Measurements from ENCODE around the gene PPL. TPM values are rescaled to one million over a fixed set of nuclear protein-coding genes. Genes with fewer than 3 reads are reported as not detected.

PPL gene
- total and polyA plus RNA-seq, 4 experiments from 2014 or later, result 0.39 TPM; not detected in 3

DNA sequence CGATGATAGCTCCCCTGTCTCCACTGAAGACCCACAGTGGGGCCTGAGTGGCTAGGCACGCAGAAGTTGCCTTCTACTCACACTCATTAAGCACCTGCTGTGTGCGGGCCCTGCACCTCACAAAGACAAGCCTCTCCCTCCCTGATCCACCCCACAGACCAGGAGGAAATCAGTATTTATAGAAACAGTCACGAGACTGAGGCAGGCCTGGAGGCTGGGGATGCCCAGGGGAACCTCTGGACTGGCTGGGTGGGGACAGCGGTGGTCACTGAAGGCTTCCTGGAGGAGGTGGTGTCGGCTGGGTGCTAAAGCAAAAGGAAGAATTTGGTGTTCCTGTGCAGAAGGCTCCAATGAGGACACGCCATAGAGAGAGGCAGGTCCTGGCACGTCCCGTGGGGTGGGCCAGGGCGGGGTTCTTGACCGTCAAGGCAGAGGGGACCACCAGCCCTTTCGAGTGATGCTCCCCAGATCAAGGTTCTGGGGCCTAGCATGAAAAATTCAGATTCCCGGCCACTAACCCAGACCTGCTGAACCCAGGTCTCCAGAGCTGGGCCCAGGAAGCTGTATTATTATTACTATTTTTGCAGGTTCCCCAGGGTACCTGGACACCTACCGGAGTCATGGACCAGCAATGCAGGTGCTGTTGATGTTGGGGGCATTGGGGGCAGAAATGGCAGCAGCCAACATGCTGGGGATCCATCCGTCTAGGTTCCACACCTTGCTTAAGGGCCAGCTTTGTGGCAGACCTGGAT, 23.0 kb downstream of the PPL start:
- CTCF ChIA-PET (ENCODE audit: partially characterized antibody), result no interaction called here
- Mint-ChIP-seq H3K9me3 (no peaks in the 10 kb centered on the region), H3K27me3 (peaks cover 2 to 5% of the 10 kb centered on the region in 2 donors), H3K4me1 (no peaks in the 10 kb centered on the region), H3K4me3 (no peak overlapping the region), H3K36me3 (no peaks in the 10 kb centered on the region), H3K27ac (no peak overlapping the region)
- Histone ChIP-seq H3K27ac (ENCODE audit: low read depth, low read length) (no peak overlapping the region), H3K4me3 (ENCODE audit: low read length in 2 of 2) (no peak overlapping the region), H3K9me3 (ENCODE audit: control insufficient read depth in 1 of 2, low read length in 2 of 2) (no peaks in the 10 kb centered on the region), H3K36me3 (ENCODE audit: insufficient read depth, low read length) (no peaks in the 10 kb centered on the region), H3K4me1 (ENCODE audit: insufficient read depth, low read length) (no peaks in the 10 kb centered on the region), H3K27me3 (ENCODE audit: insufficient read depth, low read length) (no peaks in the 10 kb centered on the region)
- POLR2A ChIA-PET (ENCODE audit: partially characterized antibody), result no interaction called here
- no peak for DNase-seq
- intact Hi-C loops (cut with micrococcal nuclease), result no loop called here

DNA sequence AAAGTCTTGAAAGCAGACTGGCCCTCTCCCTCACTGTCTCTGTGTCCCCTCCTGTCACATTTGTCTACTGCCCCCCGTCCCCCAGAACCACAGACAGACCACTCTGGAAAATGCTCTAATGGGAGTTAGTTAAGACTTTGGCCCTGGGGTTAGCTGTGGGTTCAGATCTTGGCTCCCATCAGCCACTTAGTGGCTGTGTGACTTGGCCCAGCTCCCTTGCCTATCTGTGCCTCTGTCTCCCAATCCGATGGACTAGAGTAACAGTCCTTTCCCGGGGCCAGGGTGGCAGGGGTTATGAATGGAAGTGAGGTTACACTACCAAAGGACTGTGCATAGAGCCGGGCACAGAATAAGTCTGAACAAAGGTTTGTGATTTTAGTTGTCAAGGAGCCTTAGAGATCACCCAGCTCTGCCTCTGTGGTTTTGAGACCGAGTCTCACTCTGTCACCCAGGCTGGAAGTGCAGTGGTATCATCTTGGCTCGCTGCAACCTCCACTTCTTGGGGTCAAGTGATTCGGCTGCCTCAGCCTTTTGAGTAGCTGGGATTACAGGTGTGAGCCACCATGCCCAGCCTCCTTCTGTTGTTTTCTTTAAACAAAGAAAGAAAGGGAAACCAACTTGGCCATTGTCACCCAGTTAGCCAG, 23.7 kb downstream of the PPL start:
- H3K9me3 ChIP-seq (ENCODE audit: control insufficient read depth in 1 of 2, low read length in 2 of 2), result no peaks in the 10 kb centered on the region
- H3K27me3 ChIP-seq (ENCODE audit: insufficient read depth, low read length), result no peaks in the 10 kb centered on the region
- ChIA-PET POLR2A (ENCODE audit: partially characterized antibody) (no interaction called here), CTCF (ENCODE audit: partially characterized antibody) (no interaction called here)
- H3K4me3 ChIP-seq (ENCODE audit: low read length in 2 of 2), result no peak overlapping the region
- no peak overlapping the region for H3K27ac Mint-ChIP-seq
- no peaks in the 10 kb centered on the region for H3K4me1 Mint-ChIP-seq
- no peak overlapping the region for H3K4me3 Mint-ChIP-seq
- H3K36me3 ChIP-seq (ENCODE audit: insufficient read depth, low read length), result no peaks in the 10 kb centered on the region
- intact Hi-C loops (cut with micrococcal nuclease), result no loop called here
- no peaks in the 10 kb centered on the region for H3K36me3 Mint-ChIP-seq
- H3K9me3 Mint-ChIP-seq, result no peaks in the 10 kb centered on the region
- no peak for DNase-seq
- no peaks in the 10 kb centered on the region for H3K4me1 ChIP-seq (ENCODE audit: insufficient read depth, low read length)
- H3K27me3 Mint-ChIP-seq, result peaks cover 2 to 5% of the 10 kb centered on the region in 2 donors
- no peak overlapping the region for H3K27ac ChIP-seq (ENCODE audit: low read depth, low read length)

DNA sequence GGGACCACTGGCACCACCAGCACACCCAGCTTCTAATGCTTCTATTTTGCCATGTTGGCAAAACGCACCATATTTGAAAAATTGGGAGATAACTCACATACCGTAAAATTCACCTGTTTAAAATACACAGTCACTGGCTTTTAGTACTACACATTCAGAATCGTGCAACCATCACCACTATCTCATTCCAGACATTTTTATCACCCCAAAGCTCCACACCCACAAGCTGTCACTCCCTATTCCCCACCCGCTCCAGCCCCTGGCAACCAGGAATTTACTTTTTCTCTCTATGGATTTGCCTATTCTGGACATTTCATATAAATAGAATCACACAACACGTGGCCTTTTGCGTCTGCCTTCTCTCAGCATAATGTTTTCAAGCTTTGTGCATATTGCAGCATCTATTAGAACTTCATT, 25.0 kb downstream of the PPL start:
- no peak overlapping the region for H3K27ac Mint-ChIP-seq

DNA sequence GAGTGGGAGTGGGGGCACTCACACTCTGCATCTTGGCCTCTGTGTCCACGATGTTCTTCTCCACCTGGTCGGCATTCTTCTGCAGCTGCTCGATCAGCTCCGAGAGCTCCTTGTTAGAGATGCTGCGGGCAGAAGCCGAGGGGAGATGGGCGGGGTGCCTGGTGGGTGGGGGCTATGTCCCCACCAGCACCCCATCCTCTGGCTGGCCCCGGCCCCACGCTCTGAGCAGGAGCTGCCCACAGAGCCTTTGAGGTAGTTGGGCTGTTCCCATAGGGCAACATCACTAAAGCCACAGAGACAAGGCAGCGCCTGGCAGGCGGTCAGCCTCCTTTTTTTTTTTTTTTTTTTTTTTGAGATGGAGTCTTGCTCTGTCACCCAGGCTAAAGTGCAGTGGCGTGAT, 26.1 kb downstream of the PPL start:
- no peak overlapping the region for H3K27ac ChIP-seq (ENCODE audit: low read depth, low read length)
- POLR2A ChIA-PET (ENCODE audit: partially characterized antibody), result no interaction called here
- no peaks in the 10 kb centered on the region for H3K4me1 Mint-ChIP-seq
- no peaks in the 10 kb centered on the region for H3K4me1 ChIP-seq (ENCODE audit: insufficient read depth, low read length)
- DNase-seq, result no peak
- CTCF ChIA-PET (ENCODE audit: partially characterized antibody), result no interaction called here
- H3K4me3 ChIP-seq (ENCODE audit: low read length in 2 of 2), result no peak overlapping the region
- intact Hi-C loops (cut with micrococcal nuclease), result no loop called here
- no peaks in the 10 kb centered on the region for H3K9me3 Mint-ChIP-seq
- no peaks in the 10 kb centered on the region for H3K27me3 ChIP-seq (ENCODE audit: insufficient read depth, low read length)
- H3K27me3 Mint-ChIP-seq, result peaks cover 0 to 2% of the 10 kb centered on the region in 2 donors
- H3K36me3 Mint-ChIP-seq, result no peaks in the 10 kb centered on the region
- H3K36me3 ChIP-seq (ENCODE audit: insufficient read depth, low read length), result no peaks in the 10 kb centered on the region
- no peak overlapping the region for H3K4me3 Mint-ChIP-seq
- no peak overlapping the region for H3K27ac Mint-ChIP-seq
- no peaks in the 10 kb centered on the region for H3K9me3 ChIP-seq (ENCODE audit: control insufficient read depth in 1 of 2, low read length in 2 of 2)

More for the DNA sequence above, 25.0 kb downstream of the PPL start:
- Mint-ChIP-seq H3K36me3 (no peaks in the 10 kb centered on the region), H3K4me1 (no peaks in the 10 kb centered on the region), H3K27me3 (peaks cover 0 to 2% of the 10 kb centered on the region in 2 donors), H3K4me3 (no peak overlapping the region), H3K9me3 (no peaks in the 10 kb centered on the region)
- Histone ChIP-seq H3K4me1 (ENCODE audit: insufficient read depth, low read length) (no peaks in the 10 kb centered on the region), H3K27ac (ENCODE audit: low read depth, low read length) (no peak overlapping the region), H3K27me3 (ENCODE audit: insufficient read depth, low read length) (no peaks in the 10 kb centered on the region), H3K36me3 (ENCODE audit: insufficient read depth, low read length) (no peaks in the 10 kb centered on the region), H3K4me3 (ENCODE audit: low read length in 2 of 2) (no peak overlapping the region), H3K9me3 (ENCODE audit: control insufficient read depth in 1 of 2, low read length in 2 of 2) (no peaks in the 10 kb centered on the region)
- intact Hi-C loops (cut with micrococcal nuclease), result no loop called here
- POLR2A ChIA-PET (ENCODE audit: partially characterized antibody), result no interaction called here
- no peak for DNase-seq
- CTCF ChIA-PET (ENCODE audit: partially characterized antibody), result no interaction called here

DNA sequence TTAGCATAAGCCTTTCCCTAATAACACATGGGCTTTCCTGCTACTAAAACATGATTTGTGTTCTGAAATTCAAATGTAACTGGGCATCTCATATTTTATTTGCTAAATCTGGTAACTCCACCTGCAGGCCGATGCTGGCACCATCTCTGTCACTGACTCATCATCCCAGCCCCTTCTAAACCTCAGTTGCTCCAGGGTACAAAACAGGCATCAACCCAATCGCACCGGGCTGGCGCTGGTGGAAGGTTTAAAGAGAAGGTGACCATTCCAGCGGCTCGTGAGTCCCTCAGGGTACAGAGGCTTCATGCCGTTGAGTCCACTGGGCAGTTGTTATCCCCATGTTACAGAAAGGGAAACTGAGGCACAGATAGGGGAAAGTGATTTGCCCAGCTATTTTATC, 27.1 kb downstream of the PPL start:
- H3K9me3 ChIP-seq (ENCODE audit: control insufficient read depth in 1 of 2, low read length in 2 of 2), result no peaks in the 10 kb centered on the region
- no peaks in the 10 kb centered on the region for H3K4me1 ChIP-seq (ENCODE audit: insufficient read depth, low read length)
- intact Hi-C loops (cut with micrococcal nuclease), result no loop called here
- CTCF ChIA-PET (ENCODE audit: partially characterized antibody), result no interaction called here
- Mint-ChIP-seq H3K4me3 (no peak overlapping the region), H3K9me3 (no peaks in the 10 kb centered on the region), H3K4me1 (no peaks in the 10 kb centered on the region), H3K27ac (no peak overlapping the region), H3K27me3 (peaks cover 1 to 6% of the 10 kb centered on the region in 2 donors), H3K36me3 (no peaks in the 10 kb centered on the region)
- no peaks in the 10 kb centered on the region for H3K27me3 ChIP-seq (ENCODE audit: insufficient read depth, low read length)
- no peak for DNase-seq
- no peak overlapping the region for H3K4me3 ChIP-seq (ENCODE audit: low read length in 2 of 2)
- no peak overlapping the region for H3K27ac ChIP-seq (ENCODE audit: low read depth, low read length)
- POLR2A ChIA-PET (ENCODE audit: partially characterized antibody), result no interaction called here
- no peaks in the 10 kb centered on the region for H3K36me3 ChIP-seq (ENCODE audit: insufficient read depth, low read length)

DNA sequence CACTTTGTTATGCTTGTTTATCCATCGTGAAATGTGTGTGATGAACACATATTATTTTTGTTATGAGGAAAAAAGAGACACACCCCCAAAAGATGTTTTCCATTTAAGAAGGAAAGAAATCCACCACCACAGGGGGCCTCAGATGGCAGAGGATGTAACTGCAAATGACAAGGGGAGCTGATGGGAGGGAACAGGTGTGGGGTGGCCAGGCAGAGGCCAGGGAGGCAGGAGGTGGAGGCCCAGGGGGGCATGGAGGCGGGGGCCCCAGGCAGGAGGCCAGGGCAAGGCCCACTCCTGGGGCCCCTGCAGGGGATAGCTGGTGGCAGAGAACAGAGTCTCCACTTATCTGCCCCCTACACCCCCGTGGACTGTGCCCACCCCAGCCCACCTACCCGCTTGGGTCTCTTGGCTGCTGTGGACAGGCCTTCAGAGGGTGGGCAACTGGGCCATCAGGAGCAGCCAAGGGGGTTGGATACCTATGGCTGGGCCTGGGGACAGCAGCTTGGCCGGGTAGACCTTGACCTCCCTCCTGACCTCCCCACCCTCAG, 28.0 kb downstream of the PPL start:
- peaks cover 9 to 10% of the 10 kb centered on the region in 2 donors for H3K27me3 Mint-ChIP-seq
- no peaks in the 10 kb centered on the region for H3K36me3 Mint-ChIP-seq
- H3K4me1 Mint-ChIP-seq, result no peaks in the 10 kb centered on the region
- Histone ChIP-seq H3K4me3 (ENCODE audit: low read length in 2 of 2) (no peak overlapping the region), H3K36me3 (ENCODE audit: insufficient read depth, low read length) (no peaks in the 10 kb centered on the region), H3K4me1 (ENCODE audit: insufficient read depth, low read length) (no peaks in the 10 kb centered on the region), H3K27me3 (ENCODE audit: insufficient read depth, low read length) (no peaks in the 10 kb centered on the region), H3K27ac (ENCODE audit: low read depth, low read length) (no peak overlapping the region), H3K9me3 (ENCODE audit: control insufficient read depth in 1 of 2, low read length in 2 of 2) (no peaks in the 10 kb centered on the region)
- H3K9me3 Mint-ChIP-seq, result no peaks in the 10 kb centered on the region
- DNase-seq, result no peak
- ChIA-PET POLR2A (ENCODE audit: partially characterized antibody) (no interaction called here), CTCF (ENCODE audit: partially characterized antibody) (no interaction called here)
- intact Hi-C loops (cut with micrococcal nuclease), result no loop called here
- no peak overlapping the region for H3K27ac Mint-ChIP-seq
- no peak overlapping the region for H3K4me3 Mint-ChIP-seq

DNA sequence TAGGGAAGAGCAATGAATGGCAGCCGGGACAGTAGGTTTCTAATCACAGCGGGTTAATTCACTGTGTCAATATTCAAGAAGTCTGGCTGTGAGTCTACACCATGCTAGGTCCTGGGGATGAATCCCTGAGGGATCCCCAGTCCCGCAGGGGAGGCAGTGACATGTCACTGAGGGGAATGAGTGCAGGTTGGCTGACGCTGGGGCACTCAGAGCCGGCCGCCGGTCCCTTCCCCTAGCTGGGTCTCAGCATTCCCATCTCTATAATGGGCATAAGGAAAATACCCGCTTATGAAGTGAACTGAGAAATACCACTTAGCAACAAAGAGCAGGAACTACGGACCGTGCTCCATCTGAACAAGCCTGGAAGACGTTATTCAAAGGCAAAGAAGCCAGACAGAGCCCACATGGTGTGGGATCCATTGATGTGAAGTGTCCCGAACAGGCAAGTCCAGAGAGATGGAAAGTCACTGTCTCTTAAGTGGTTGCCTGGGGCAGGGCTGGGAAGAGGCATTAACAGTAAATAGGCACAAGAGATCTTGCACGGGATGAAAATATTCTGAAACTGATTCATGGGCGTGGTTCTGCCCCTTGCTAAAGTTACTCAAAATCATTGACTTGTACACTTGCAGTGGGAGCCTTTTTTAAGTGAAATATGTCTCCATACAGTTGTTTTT, 31.9 kb downstream of the PPL start:
- DNase-seq, result no peak
- no peak overlapping the region for H3K27ac ChIP-seq (ENCODE audit: low read depth, low read length)
- POLR2A ChIA-PET (ENCODE audit: partially characterized antibody), result no interaction called here
- no peaks in the 10 kb centered on the region for H3K36me3 Mint-ChIP-seq
- H3K27ac Mint-ChIP-seq, result no peak overlapping the region
- H3K4me1 Mint-ChIP-seq, result no peaks in the 10 kb centered on the region
- peaks cover 0 to 3% (median 0%) of the 10 kb centered on the region in 8 donors for H3K9me3 Mint-ChIP-seq
- CTCF ChIA-PET (ENCODE audit: partially characterized antibody), result no interaction called here
- H3K36me3 ChIP-seq (ENCODE audit: insufficient read depth, low read length), result no peaks in the 10 kb centered on the region
- H3K4me3 ChIP-seq (ENCODE audit: low read length in 2 of 2), result no peak overlapping the region
- intact Hi-C loops (cut with micrococcal nuclease), result no loop called here
- H3K4me3 Mint-ChIP-seq, result no peak overlapping the region
- H3K4me1 ChIP-seq (ENCODE audit: insufficient read depth, low read length), result no peaks in the 10 kb centered on the region
- H3K9me3 ChIP-seq (ENCODE audit: control insufficient read depth in 1 of 2, low read length in 2 of 2), result no peaks in the 10 kb centered on the region
- H3K27me3 ChIP-seq (ENCODE audit: insufficient read depth, low read length), result no peaks in the 10 kb centered on the region
- peaks cover 15% of the 10 kb centered on the region in 2 donors for H3K27me3 Mint-ChIP-seq
